ENCODE results near the gene NECAB2.

GRCh38 chr16:83995754-83996153, 27.7 kb downstream of the NECAB2 start:
- no peak for TF ChIP-seq CTCF (IDR thresholded peaks at IDR 0.05)
- no peak for TF ChIP-seq EZH2 (IDR thresholded peaks at IDR 0.05)

Measured in neural progenitor cell (in vitro differentiated cells).